KOPT-K1 (cell line): ENCODE results near the gene RBBP8NL.

Experiments used
- H3K27ac ChIP-seq: fragments of 200-600 bp; sonication (generic); 2 replicates; pipeline ENCODE4 v1.5.1; 2016; ENCODE audit warnings: antibody characterized with exemption, mild to moderate bottlenecking, low read depth, low read length; ENCODE audit not compliant: poor library complexity, severe bottlenecking
- H3K36me3 ChIP-seq: fragments of 200-600 bp; sonication (generic); 2 replicates; pipeline ENCODE4 v1.5.1; 2017; ENCODE audit warnings: antibody characterized with exemption, mild to moderate bottlenecking, low read length, moderate library complexity; ENCODE audit not compliant: insufficient read depth
- H3K9me3 ChIP-seq: fragments of 200-600 bp; sonication (generic); 2 replicates; pipeline ENCODE4 v1.5.1; 2017; ENCODE audit warnings: antibody characterized with exemption, low read length, mild to moderate bottlenecking; ENCODE audit not compliant: insufficient read depth, poor library complexity, severe bottlenecking

The RBBP8NL gene

GRCh38 chr20:62367136-62367632 lies 60.2 kb downstream of the RBBP8NL start, which contains the start of gene LAMA5:
TSS of gene LAMA5 (minus strand) at chr20:62367312. CDS start at chr20:62367245, 67 bp downstream.
- H3K36me3 ChIP-seq, result no peaks in the 10 kb centered on the region
- no peaks in the 10 kb centered on the region for H3K9me3 ChIP-seq
- no peak within 1 kb of the TSS for H3K27ac ChIP-seq

DNA sequence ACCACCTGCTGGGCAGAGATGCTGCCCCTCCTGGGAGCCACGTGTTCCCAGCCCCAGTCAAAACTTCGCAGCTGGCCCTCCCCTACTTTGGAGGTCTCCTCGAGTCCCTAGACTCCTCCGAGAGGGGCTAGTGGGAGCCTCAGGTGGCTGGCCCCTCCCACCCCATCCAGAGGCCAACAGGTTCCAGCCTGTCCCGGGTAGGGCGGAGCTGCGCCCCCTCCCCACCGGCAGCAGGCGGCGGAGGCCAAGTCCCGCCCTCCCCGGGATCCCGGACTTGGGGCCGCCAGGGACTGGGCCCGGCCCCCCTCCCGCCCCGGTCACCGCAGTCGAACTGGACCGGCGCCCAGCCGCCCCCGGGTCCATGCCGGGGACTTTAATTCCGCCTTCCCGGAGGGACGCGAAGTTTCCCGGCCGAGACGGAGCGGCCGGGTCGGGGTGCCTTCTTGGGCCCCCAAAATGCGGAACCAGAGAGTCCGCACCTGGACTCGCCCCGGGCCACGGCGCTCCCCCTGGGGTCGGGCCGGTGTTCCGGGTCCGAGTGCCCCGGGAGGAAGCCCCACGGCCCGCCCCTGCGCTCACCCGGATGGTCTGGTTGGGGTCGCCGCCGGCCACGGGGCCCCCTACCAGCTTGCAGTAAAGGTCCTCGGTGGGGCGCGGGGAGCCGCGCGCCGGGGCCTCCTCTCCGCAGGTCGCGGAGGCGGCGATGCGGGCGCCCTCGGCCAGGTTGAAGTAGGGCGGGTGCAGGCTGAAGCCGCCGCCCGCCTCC lies 60.8 kb downstream of the RBBP8NL start:
- Histone ChIP-seq H3K27ac (no peak overlapping the region), H3K36me3 (no peaks in the 10 kb centered on the region), H3K9me3 (no peaks in the 10 kb centered on the region)

DNA sequence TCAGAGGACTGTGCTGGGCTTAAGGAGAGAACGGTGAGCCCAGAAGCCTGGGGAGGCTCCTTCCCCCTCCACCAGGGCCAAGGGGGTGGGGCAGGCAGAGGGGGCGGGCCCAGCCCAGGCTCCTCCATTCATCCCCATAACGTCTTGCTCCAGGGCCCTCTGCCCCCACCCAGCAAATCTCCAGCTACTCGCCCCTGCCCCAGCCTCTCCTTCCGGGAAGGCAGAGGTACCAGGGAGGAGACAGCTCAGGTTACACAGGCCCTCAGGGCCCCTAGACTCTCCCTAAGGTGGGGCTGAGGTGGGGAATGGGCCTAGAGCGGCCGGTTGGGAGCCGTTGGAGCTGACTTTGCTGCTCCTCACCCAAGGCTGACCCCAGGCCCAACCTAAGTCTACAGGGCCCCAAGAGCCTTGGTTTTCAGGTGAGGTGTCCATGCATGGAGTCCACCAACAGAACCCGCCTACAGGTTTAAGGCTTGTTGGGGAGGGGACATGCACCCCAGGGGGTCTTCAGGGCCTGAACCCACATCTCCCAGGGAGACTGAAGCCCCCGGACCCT lies 61.4 kb downstream of the RBBP8NL start:
- no peaks in the 10 kb centered on the region for H3K36me3 ChIP-seq
- H3K27ac ChIP-seq, result no peak overlapping the region
- no peaks in the 10 kb centered on the region for H3K9me3 ChIP-seq

DNA sequence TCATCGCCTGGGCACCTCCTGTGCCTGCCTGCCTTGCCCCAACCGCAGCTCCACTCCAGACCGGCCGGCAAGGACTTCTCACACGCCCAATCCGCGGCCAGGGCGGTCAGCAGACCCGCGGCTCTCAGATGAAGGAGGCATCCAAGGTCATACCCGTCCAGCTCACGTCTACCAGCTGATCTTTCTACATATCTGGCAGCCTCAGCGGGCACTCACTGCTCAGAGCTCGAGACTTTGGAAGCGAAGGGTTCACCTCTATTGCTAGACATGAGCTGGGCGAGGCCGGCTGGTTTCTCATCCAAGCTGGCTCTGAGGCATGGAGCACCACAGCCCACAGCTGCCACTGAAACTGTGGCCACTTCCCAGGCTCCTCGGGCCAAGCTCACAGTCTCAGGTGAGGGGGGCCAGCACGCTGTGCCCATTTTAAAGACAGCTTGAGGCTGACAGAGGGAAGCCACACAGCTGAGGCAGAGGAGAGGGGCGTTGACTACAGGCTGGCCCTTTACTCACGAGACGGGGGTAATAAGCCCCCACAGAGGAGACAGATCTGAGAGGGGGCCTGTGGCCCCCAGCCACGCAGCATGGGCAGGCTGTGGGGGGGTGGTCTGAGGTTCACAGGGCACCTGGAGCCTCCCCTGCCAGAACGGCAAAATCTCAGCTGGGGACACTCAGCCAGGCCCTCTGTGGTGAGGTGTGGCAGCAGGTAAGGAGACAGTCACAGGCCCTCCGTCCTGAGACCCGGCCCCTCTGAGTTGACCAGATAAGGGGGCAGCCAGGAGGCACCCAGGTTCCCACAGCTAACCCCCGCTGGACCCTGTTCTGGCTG lies 62.2 kb downstream of the RBBP8NL start:
- Histone ChIP-seq H3K27ac (no peak overlapping the region), H3K36me3 (no peaks in the 10 kb centered on the region), H3K9me3 (no peaks in the 10 kb centered on the region)

DNA sequence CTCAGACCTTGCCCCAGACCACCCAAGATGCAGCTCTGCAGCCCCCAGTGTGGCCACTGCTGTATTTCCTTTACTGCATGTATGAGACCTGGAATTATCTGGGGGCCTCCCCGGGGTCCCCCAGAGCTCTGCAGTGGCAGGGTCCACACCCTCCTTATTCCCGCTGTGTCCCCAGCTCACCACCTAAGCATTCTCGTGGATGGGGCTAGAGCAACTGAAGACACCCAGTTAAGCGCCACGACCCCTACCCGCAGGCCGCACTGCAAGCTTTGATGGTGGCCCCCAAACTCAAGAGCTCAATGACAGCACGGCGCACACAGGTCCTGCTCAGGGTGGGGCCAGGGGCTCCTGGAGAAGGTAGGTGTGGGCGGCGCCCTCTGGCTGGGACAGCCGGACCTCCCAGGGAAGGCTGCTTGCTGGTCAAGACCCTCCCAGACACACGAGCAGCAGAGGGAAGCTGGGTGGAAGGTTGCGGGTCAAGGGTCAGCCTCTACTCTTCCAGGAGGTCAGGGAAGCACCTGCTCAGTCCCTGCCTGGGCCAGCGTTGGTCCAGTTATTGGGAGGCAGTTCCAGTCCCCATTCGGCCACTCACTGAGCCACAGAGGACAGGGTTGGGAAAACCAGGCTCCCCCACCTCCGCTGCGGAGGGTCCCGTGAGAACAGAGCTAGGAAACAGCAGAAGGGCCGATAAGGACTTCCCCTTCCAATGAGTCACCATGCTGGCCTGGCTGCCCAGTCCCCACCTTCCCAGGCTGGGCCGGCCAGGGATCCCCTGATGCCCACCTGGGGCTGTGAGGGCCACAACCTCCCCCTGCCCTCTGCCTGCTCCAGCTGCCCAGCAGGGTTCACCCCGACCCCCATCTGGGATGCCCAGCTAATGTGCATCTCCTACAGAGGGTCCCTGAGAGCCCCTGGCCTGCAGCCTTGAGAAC lies 63.2 kb downstream of the RBBP8NL start:
- Histone ChIP-seq H3K27ac (no peak overlapping the region), H3K9me3 (no peaks in the 10 kb centered on the region), H3K36me3 (no peaks in the 10 kb centered on the region)

GRCh38 chr20:62362991-62363919 lies 64.1 kb downstream of the RBBP8NL start:
- no peak overlapping the region for H3K27ac ChIP-seq
- H3K9me3 ChIP-seq, result no peaks in the 10 kb centered on the region
- H3K36me3 ChIP-seq, result no peaks in the 10 kb centered on the region

GRCh38 chr20:62362590-62362940 lies 64.8 kb downstream of the RBBP8NL start:
- H3K27ac ChIP-seq, result no peak overlapping the region

GRCh38 chr20:62361799-62362589 lies 65.3 kb downstream of the RBBP8NL start:
- no peak overlapping the region for H3K27ac ChIP-seq
- no peaks in the 10 kb centered on the region for H3K9me3 ChIP-seq

More at GRCh38 chr20:62362590-62362940, 64.8 kb downstream of the RBBP8NL start:
- no peaks in the 10 kb centered on the region for H3K36me3 ChIP-seq
- H3K9me3 ChIP-seq, result no peaks in the 10 kb centered on the region

DNA sequence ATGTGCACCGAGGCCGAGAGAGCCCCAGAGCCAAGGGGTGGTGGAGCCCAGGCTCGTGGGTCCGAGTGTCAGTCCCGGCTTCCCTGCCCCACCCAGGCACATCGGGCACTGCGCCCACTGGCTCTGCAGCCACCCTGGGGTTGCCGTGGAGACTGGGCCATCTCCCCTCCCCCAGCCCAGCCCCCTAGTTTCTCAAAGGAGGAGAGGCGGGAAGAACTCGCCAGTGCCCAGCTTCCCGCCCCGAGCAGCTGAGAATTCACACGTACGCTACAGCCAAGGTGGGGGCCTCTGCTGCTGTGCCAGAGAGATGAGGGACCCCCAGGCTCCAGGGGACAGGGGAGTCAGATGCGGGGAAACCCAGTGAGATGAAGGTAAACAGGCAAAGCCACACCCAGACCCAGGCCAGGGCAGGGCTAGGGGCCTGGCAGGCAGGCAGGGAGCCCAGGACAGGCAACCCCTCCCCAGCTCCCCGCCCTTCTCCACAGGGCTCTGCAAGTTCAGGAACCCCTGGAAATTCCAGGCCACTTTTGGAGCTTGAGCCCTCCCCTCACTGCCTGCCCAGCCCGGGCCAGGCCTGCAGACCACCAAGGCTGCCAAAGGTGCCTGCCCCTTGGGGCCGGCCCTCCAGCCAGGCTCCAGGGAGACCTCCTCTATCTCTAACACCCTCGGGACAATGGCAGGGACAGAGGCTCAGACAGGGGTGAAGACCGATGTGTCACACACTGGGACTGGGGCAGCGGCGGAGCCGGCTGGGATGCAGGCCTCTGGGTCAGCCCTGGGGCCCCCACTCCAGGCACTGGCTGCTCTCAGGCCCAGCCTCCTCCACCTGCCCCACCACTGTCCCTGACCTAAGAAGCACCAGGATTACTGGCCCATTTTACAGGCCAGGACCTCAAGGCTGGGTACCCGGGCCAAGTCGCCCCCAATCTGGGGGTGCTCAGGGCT lies 66.2 kb downstream of the RBBP8NL start:
- no peaks in the 10 kb centered on the region for H3K36me3 ChIP-seq
- no peaks in the 10 kb centered on the region for H3K9me3 ChIP-seq
- H3K27ac ChIP-seq, result no peak overlapping the region

More at GRCh38 chr20:62361799-62362589, 65.3 kb downstream of the RBBP8NL start:
- H3K36me3 ChIP-seq, result no peaks in the 10 kb centered on the region
